SK-N-SH (cell line): ENCODE results near the gene KCNJ12. TPM values are rescaled to one million over a fixed set of nuclear protein-coding genes. Genes with fewer than 3 reads are reported as not detected.

Source experiments
- CTCF ChIA-PET: fragments of 300-600, 350-600 bp; formaldehyde crosslinking; extraction: SDS; loops from one replicate; lab custom pipeline; 2021; lab: Yijun Ruan, JAX
- POLR2A ChIA-PET: fragments of 350-600 bp; sonication (Branson Sonifier 250); formaldehyde crosslinking; extraction: SDS; loops from one replicate; lab custom pipeline; 2020; ENCODE audit warnings: antibody characterized with exemption, inconsistent platforms; lab: Yijun Ruan, JAX
- DNase-seq: peaks from one replicate; pipeline ENCODE4 v3.0.0; 2012
- H2AFZ ChIP-seq: fragments of 200-600 bp; sonication (generic); 2 replicates; pipeline ENCODE4 v1.8.1; 2016; ENCODE audit warnings: antibody characterized with exemption, mild to moderate bottlenecking, low read depth
- H3F3A ChIP-seq: fragments of 200-600 bp; sonication (generic); replicated peaks from 2 replicates; pipeline ENCODE3; 2016; ENCODE audit warnings: antibody characterized with exemption, mild to moderate bottlenecking; ENCODE audit not compliant: insufficient read depth
- H3K27ac ChIP-seq, 2 experiments: fragments of 200-500 bp in 1 of 2; fragments of 200-600 bp in 1 of 2; sonication (Bioruptor generic) in 1 of 2; sonication (generic), shearing (Covaris generic) in 1 of 2; 2 replicates each; pipeline versions ENCODE4 v1.5.1 to v1.6.1; 2014 to 2016; ENCODE audit warnings: low read depth in 2 of 2, inconsistent platforms in 1 of 2, low read length in 1 of 2, mild to moderate bottlenecking in 1 of 2, mixed read lengths in 1 of 2
- H3K27me3 ChIP-seq: fragments of 200-600 bp; sonication (generic), shearing (Covaris generic); 2 replicates; pipeline ENCODE4 v1.6.1; 2016; ENCODE audit warnings: mixed run types; ENCODE audit not compliant: insufficient read depth
- H3K36me3 ChIP-seq, 2 experiments: fragments of 200-500 bp in 1 of 2; fragments of 200-600 bp in 1 of 2; sonication (Bioruptor generic) in 1 of 2; sonication (generic) in 1 of 2; replicated peaks in 1 of 2; 2 replicates each; pipeline versions ENCODE3 to v1.5.1; 2014 to 2016; ENCODE audit warnings: low read length in 1 of 2, mild to moderate bottlenecking in 1 of 2; ENCODE audit not compliant: insufficient read depth in 2 of 2, control insufficient read depth in 1 of 2
- H3K4me1 ChIP-seq, 2 experiments: fragments of 200-500 bp in 1 of 2; fragments of 200-600 bp in 1 of 2; sonication (Bioruptor generic) in 1 of 2; sonication (generic), shearing (Covaris generic) in 1 of 2; 2 replicates each; pipeline versions ENCODE4 v1.5.1 to v1.6.1; 2014 to 2016; ENCODE audit warnings: low read depth in 1 of 2, low read length in 1 of 2, mixed run types in 1 of 2; ENCODE audit not compliant: insufficient read depth in 2 of 2, control insufficient read depth in 1 of 2
- H3K4me2 ChIP-seq: fragments of 200-600 bp; sonication (generic), shearing (Covaris generic); 2 replicates; pipeline ENCODE4 v1.6.1; 2017; ENCODE audit warnings: mixed run types
- H3K4me3 ChIP-seq, 2 experiments: fragments of 200-500 bp in 1 of 2; fragments of 200-600 bp in 1 of 2; sonication (Bioruptor generic) in 1 of 2; sonication (generic), shearing (Covaris generic) in 1 of 2; 2 replicates each; pipeline versions ENCODE4 v1.5.1 to v1.8.1; 2014 to 2016; ENCODE audit warnings: low read depth in 2 of 2, inconsistent platforms in 1 of 2, low read length in 1 of 2, mild to moderate bottlenecking in 1 of 2, mixed read lengths in 1 of 2, moderate library complexity in 1 of 2
- H3K79me2 ChIP-seq: fragments of 200-600 bp; sonication (generic); 2 replicates; pipeline ENCODE4 v1.8.1; 2017; ENCODE audit warnings: mild to moderate bottlenecking; ENCODE audit not compliant: insufficient read depth
- H3K9ac ChIP-seq: fragments of 200-600 bp; sonication (generic); 2 replicates; pipeline ENCODE4 v1.6.1; 2017; ENCODE audit warnings: mixed run types
- H3K9me2 ChIP-seq: fragments of 200-600 bp; sonication (generic); 2 replicates; pipeline ENCODE4 v1.6.1; 2017; ENCODE audit warnings: mixed run types
- H3K9me3 ChIP-seq: fragments of 200-600 bp; sonication (generic); 2 replicates; pipeline ENCODE4 v1.6.1; 2017; ENCODE audit warnings: mixed run types, mild to moderate bottlenecking, moderate library complexity
- H4K20me1 ChIP-seq: fragments of 200-600 bp; sonication (generic); 2 replicates; pipeline ENCODE4 v1.6.1; 2017; ENCODE audit warnings: mild to moderate bottlenecking, mixed run types; ENCODE audit not compliant: insufficient read depth
- CHD2 ChIP-seq: fragments of 150-350 bp; IDR thresholded peaks from 2 replicates; pipeline ENCODE4 v1.6.1; 2018; ENCODE audit warnings: low read length; ENCODE audit not compliant: partially characterized antibody
- CTCF ChIP-seq: fragments of 200-600 bp; sonication (generic); IDR thresholded peaks from 2 replicates; pipeline ENCODE4 v1.6.1; 2017; ENCODE audit warnings: antibody characterized with exemption, mild to moderate bottlenecking, moderate library complexity
- ELF1 ChIP-seq: IDR thresholded peaks from 2 replicates; pipeline ENCODE4 v1.4.0; 2012
- FOXJ3 ChIP-seq: sonication (generic); formaldehyde crosslinking; IDR thresholded peaks from 2 replicates; pipeline ENCODE4 v1.5.1; 2020; ENCODE audit warnings: mild to moderate bottlenecking, missing genetic modification reagents
- GABPA ChIP-seq: IDR thresholded peaks from 2 replicates; pipeline ENCODE4 v1.4.0; 2012; ENCODE audit warnings: low read depth, mild to moderate bottlenecking
- GATA2 ChIP-seq: sonication (generic); formaldehyde crosslinking; IDR thresholded peaks from 2 replicates; pipeline ENCODE4 v1.5.0; 2020; ENCODE audit warnings: mild to moderate bottlenecking, missing genetic modification reagents
- IRF3 ChIP-seq: fragments of 150-350 bp; IDR thresholded peaks from 2 replicates; pipeline ENCODE4 v1.6.1; 2016; ENCODE audit warnings: mild to moderate bottlenecking, low read depth, low read length
- MXI1 ChIP-seq: IDR thresholded peaks from 2 replicates; pipeline ENCODE4 v1.6.1; 2012; ENCODE audit warnings: mild to moderate bottlenecking, low read depth, low read length, improper control_type of control experiment
- NFIC ChIP-seq: IDR thresholded peaks from 2 replicates; pipeline ENCODE4 v1.4.0; 2012; ENCODE audit warnings: borderline replicate concordance
- POLR2AphosphoS5 ChIP-seq: IDR thresholded peaks from 2 replicates; pipeline ENCODE4 v1.6.1; 2012; ENCODE audit warnings: low read depth, low read length
- SIN3A ChIP-seq: IDR thresholded peaks from 2 replicates; pipeline ENCODE4 v1.6.1; 2012; ENCODE audit warnings: low read depth, mild to moderate bottlenecking, low read length, moderate library complexity, borderline replicate concordance
- SMC3 ChIP-seq: IDR thresholded peaks from 2 replicates; pipeline ENCODE4 v1.6.1; 2012; ENCODE audit warnings: low read depth, low read length, improper control_type of control experiment
- TCF12 ChIP-seq: IDR thresholded peaks from 2 replicates; pipeline ENCODE4 v1.4.0; 2012
- TEAD4 ChIP-seq: IDR thresholded peaks from 2 replicates; pipeline ENCODE4 v1.4.0; 2012; ENCODE audit warnings: mild to moderate bottlenecking, borderline replicate concordance; ENCODE audit not compliant: insufficient read depth
- YY1 ChIP-seq: IDR thresholded peaks from 2 replicates; pipeline ENCODE4 v1.4.0; 2012; ENCODE audit warnings: low read depth, mild to moderate bottlenecking
- WGBS: methylation state at CpG from one replicate; pipeline ENCODE4 v1.1.6; 2017; ENCODE audit warnings: low lambda C conversion rate; 5-methylcytosine and 5-hydroxymethylcytosine counted together
- polyA plus RNA-seq, 3 experiments: library from polyadenylated mRNA; depleted of rRNA; stranded (reverse); fragments of >200 nt; gene quantifications; 2 replicates each; pipeline ENCODE4 v1.2.3, GENCODE V29; 2012
- TF ChIP-seq, protein P1 (sequence below): IDR thresholded peaks from 2 replicates; pipeline ENCODE4 v1.4.0; 2012; ENCODE audit warnings: low read depth, borderline replicate concordance
- TF ChIP-seq, protein P2 (sequence below): IDR thresholded peaks from 2 replicates; pipeline ENCODE4 v1.6.1; 2012; ENCODE audit warnings: mild to moderate bottlenecking, low read depth, low read length, moderate library complexity
- TF ChIP-seq, protein P3 (sequence below): IDR thresholded peaks from 2 replicates; pipeline ENCODE4 v1.4.0; 2012; ENCODE audit warnings: low read depth, borderline replicate concordance
- TF ChIP-seq, protein P4 (sequence below): IDR thresholded peaks from 2 replicates; pipeline ENCODE4 v1.4.0; 2012; ENCODE audit warnings: low read depth

The KCNJ12 gene
- polyA plus RNA-seq, 1 of the 3 experiments (the other 2 are of a cell fraction) = 0.36 TPM

GRCh38 chr17:21380659-21381058 lies 4.5 kb downstream of the KCNJ12 start (continued):
- TF ChIP-seq, protein P1, sequence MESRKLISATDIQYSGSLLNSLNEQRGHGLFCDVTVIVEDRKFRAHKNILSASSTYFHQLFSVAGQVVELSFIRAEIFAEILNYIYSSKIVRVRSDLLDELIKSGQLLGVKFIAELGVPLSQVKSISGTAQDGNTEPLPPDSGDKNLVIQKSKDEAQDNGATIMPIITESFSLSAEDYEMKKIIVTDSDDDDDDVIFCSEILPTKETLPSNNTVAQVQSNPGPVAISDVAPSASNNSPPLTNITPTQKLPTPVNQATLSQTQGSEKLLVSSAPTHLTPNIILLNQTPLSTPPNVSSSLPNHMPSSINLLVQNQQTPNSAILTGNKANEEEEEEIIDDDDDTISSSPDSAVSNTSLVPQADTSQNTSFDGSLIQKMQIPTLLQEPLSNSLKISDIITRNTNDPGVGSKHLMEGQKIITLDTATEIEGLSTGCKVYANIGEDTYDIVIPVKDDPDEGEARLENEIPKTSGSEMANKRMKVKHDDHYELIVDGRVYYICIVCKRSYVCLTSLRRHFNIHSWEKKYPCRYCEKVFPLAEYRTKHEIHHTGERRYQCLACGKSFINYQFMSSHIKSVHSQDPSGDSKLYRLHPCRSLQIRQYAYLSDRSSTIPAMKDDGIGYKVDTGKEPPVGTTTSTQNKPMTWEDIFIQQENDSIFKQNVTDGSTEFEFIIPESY = no peak
- TF ChIP-seq SIN3A = no peak

DNA sequence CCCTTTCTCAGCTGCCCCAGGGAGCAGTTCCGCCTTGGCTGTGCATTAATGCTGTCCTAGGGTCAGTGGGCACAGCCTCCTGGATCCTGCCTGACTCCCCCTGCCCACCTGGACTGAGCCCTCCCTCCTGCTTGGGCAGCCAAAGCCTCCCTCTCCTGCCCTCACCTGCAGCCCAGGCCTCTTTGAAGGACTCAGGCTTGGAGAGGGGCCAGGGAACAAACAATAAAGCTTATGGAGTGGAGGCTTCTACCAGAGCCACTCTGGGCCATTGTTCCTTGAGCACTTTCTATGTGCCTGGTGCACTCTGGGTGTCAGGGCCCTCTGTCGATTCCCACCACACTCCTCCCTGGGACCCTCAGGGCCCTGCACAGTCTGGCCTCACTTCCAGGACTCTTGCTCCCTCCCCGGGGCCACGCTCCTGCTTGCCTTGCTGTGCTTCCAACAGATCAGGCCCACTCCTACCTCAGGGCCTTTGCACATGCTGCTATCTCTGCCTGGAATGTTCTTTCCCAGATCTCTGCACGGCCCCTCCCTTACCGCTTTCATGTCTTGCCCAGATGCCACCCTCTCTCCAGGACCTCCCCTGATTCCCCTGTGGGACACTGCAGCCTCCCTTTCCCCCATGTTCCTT lies 5.0 kb downstream of the KCNJ12 start:
- Histone ChIP-seq H3K4me2 (no peak overlapping the region), H3K4me1 (peaks cover 4 to 20% of the 10 kb centered on the region in 2 experiments; a peak in 2 of 4 replicates), H3K9me3 (no peaks in the 10 kb centered on the region), H2AFZ (no peak overlapping the region), H3K36me3 (no peaks in the 10 kb centered on the region), H3K9me2 (no peaks in the 10 kb centered on the region), H4K20me1 (no peaks in the 10 kb centered on the region), H3K9ac (no peak overlapping the region), H3K27me3 (peaks cover 27% of the 10 kb centered on the region), H3K79me2 (no peaks in the 10 kb centered on the region), H3K4me3 (no peak overlapping the region), H3F3A (no peaks in the 10 kb centered on the region), H3K27ac (no peak overlapping the region)
- CTCF ChIA-PET = no interaction called here
- 73% methylated on average over 5 of the region's 6 CpGs for WGBS
- no peak for DNase-seq
- POLR2A ChIA-PET = no interaction called here
- TF ChIP-seq CHD2 = no peak
- TF ChIP-seq TCF12 = no peak
- no peak for TF ChIP-seq YY1
- TF ChIP-seq GABPA = no peak
- TF ChIP-seq SMC3 = no peak
- no peak for TF ChIP-seq GATA2
- TF ChIP-seq, protein P1 = no peak
- TF ChIP-seq CTCF = no peak
- TF ChIP-seq, protein P2, sequence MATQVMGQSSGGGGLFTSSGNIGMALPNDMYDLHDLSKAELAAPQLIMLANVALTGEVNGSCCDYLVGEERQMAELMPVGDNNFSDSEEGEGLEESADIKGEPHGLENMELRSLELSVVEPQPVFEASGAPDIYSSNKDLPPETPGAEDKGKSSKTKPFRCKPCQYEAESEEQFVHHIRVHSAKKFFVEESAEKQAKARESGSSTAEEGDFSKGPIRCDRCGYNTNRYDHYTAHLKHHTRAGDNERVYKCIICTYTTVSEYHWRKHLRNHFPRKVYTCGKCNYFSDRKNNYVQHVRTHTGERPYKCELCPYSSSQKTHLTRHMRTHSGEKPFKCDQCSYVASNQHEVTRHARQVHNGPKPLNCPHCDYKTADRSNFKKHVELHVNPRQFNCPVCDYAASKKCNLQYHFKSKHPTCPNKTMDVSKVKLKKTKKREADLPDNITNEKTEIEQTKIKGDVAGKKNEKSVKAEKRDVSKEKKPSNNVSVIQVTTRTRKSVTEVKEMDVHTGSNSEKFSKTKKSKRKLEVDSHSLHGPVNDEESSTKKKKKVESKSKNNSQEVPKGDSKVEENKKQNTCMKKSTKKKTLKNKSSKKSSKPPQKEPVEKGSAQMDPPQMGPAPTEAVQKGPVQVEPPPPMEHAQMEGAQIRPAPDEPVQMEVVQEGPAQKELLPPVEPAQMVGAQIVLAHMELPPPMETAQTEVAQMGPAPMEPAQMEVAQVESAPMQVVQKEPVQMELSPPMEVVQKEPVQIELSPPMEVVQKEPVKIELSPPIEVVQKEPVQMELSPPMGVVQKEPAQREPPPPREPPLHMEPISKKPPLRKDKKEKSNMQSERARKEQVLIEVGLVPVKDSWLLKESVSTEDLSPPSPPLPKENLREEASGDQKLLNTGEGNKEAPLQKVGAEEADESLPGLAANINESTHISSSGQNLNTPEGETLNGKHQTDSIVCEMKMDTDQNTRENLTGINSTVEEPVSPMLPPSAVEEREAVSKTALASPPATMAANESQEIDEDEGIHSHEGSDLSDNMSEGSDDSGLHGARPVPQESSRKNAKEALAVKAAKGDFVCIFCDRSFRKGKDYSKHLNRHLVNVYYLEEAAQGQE = no peak
- TF ChIP-seq SIN3A = no peak
- TF ChIP-seq FOXJ3 (CRISPR knock-in tag) = no peak
- no peak for TF ChIP-seq MXI1
- TF ChIP-seq, protein P3, sequence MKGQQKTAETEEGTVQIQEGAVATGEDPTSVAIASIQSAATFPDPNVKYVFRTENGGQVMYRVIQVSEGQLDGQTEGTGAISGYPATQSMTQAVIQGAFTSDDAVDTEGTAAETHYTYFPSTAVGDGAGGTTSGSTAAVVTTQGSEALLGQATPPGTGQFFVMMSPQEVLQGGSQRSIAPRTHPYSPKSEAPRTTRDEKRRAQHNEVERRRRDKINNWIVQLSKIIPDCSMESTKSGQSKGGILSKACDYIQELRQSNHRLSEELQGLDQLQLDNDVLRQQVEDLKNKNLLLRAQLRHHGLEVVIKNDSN = no peak
- TF ChIP-seq, protein P4, sequence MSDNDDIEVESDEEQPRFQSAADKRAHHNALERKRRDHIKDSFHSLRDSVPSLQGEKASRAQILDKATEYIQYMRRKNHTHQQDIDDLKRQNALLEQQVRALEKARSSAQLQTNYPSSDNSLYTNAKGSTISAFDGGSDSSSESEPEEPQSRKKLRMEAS = no peak
- no peak for TF ChIP-seq TEAD4
- no peak for TF ChIP-seq NFIC
- TF ChIP-seq IRF3 = no peak
- no peak for TF ChIP-seq POLR2AphosphoS5
- TF ChIP-seq ELF1 = no peak
